ENCODE data around the gene LRRC32.

DNA sequence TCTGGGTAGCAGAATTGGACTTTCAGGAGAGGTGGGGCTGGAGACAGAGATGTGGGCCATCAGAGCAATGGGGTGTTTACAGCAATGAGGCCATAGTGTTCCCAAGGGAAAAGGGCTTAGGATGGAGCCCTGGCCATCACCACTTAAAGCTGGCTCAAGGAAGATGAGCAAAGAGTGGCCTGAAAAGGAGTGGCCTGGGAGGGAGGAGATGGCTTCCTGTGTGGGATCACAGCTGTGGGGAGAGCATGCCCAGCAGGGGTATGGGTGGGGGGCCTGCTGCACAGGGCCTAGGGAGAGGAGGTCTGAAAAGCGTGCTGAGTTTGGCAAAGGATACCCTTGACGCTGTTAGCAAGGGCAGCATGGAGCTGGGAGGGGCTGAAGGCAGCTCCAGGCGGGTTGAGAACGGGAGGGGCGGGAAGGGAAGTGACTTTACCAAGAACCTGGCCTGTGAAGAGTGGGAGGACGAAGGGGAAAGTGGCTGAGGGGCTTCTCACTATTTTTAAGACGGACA is 13.9 kb downstream of the LRRC32 start:
- TF ChIP-seq, protein P1, sequence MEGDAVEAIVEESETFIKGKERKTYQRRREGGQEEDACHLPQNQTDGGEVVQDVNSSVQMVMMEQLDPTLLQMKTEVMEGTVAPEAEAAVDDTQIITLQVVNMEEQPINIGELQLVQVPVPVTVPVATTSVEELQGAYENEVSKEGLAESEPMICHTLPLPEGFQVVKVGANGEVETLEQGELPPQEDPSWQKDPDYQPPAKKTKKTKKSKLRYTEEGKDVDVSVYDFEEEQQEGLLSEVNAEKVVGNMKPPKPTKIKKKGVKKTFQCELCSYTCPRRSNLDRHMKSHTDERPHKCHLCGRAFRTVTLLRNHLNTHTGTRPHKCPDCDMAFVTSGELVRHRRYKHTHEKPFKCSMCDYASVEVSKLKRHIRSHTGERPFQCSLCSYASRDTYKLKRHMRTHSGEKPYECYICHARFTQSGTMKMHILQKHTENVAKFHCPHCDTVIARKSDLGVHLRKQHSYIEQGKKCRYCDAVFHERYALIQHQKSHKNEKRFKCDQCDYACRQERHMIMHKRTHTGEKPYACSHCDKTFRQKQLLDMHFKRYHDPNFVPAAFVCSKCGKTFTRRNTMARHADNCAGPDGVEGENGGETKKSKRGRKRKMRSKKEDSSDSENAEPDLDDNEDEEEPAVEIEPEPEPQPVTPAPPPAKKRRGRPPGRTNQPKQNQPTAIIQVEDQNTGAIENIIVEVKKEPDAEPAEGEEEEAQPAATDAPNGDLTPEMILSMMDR (IDR thresholded peaks at IDR 0.05): no peak
- TF ChIP-seq POLR2A (IDR thresholded peaks at IDR 0.05): no peak

Data from thyroid gland (tissue), 4 donors.